SK-N-SH treated with all-trans-retinoic acid at 6 μM for 48 hours (cell line): ENCODE measurements around the gene ODAPH.
A peak's percentile ranks its signal among the peaks of the same experiment; 100 is the strongest.
"Not testable (repeated sequence)": the region's sequence is repeated elsewhere in the genome, so short reads cannot be mapped to it uniquely, and the experiment has no call there.

Source experiments
- ATAC-seq: fragments of 200-7000 bp; cut with Tn5 transposase; 3 replicates; pipeline ENCODE4 v1.9.1; 2020; ENCODE audit warnings: mild to moderate bottlenecking, moderate library complexity
- ARNTL ChIP-seq: fragments of 450-650 bp; formaldehyde crosslinking; IDR thresholded peaks from 2 replicates; pipeline ENCODE4 v1.5.0; 2020; ENCODE audit warnings: low read depth, mild to moderate bottlenecking, moderate library complexity, borderline replicate concordance
- BACH2 ChIP-seq: fragments of 250-450 bp; sonication (Bioruptor Pico); IDR thresholded peaks from 2 replicates; pipeline ENCODE4 v1.9.0; 2021; ENCODE audit warnings: mild to moderate bottlenecking, borderline replicate concordance
- CREB5 ChIP-seq: fragments of 250-450 bp; sonication (Bioruptor Pico); IDR thresholded peaks from 2 replicates; pipeline ENCODE4 v1.5.1; 2020; ENCODE audit warnings: low read depth, mild to moderate bottlenecking, moderate library complexity
- CSDC2 ChIP-seq: fragments of 250-450 bp; sonication (Bioruptor Pico); IDR thresholded peaks from 2 replicates; pipeline ENCODE4 v1.5.0; 2020; ENCODE audit warnings: mild to moderate bottlenecking, moderate library complexity
- ESRRG ChIP-seq: fragments of 250-450 bp; sonication (Bioruptor Pico); IDR thresholded peaks from 2 replicates; pipeline ENCODE4 v1.6.1; 2021; ENCODE audit warnings: mild to moderate bottlenecking
- GLIS3 ChIP-seq: fragments of 250-450 bp; sonication (Bioruptor Pico); IDR thresholded peaks from 2 replicates; pipeline ENCODE4 v1.5.0; 2020; ENCODE audit warnings: mild to moderate bottlenecking, moderate library complexity
- ISL1 ChIP-seq: fragments of 250-450 bp; sonication (Bioruptor Pico); IDR thresholded peaks from 2 replicates; pipeline ENCODE4 v2.1.2; 2022; ENCODE audit warnings: mild to moderate bottlenecking, moderate library complexity
- OSR1 ChIP-seq: fragments of 250-450 bp; sonication (Bioruptor Pico); IDR thresholded peaks from 2 replicates; pipeline ENCODE4 v1.8.0; 2022; ENCODE audit warnings: moderate library complexity, mild to moderate bottlenecking, inconsistent platforms
- PATZ1 ChIP-seq: fragments of 250-450 bp; sonication (Bioruptor Pico); IDR thresholded peaks from 2 replicates; pipeline ENCODE4 v1.8.0; 2020; ENCODE audit warnings: mild to moderate bottlenecking, moderate library complexity, borderline replicate concordance
- POU6F1 ChIP-seq: fragments of 250-450 bp; sonication (Bioruptor Pico); IDR thresholded peaks from 2 replicates; pipeline ENCODE4 v1.8.0; 2021; ENCODE audit warnings: low read depth, mild to moderate bottlenecking, moderate library complexity, borderline replicate concordance
- PPARA ChIP-seq: fragments of 250-450 bp; sonication (Bioruptor Pico); IDR thresholded peaks from 2 replicates; pipeline ENCODE4 v1.5.0; 2020; ENCODE audit warnings: mild to moderate bottlenecking, borderline replicate concordance
- RARB ChIP-seq: fragments of 250-450 bp; sonication (Bioruptor Pico); IDR thresholded peaks from 2 replicates; pipeline ENCODE4 v1.8.0; 2021; ENCODE audit warnings: mild to moderate bottlenecking, moderate library complexity
- TCF4 ChIP-seq: fragments of 250-450 bp; sonication (Bioruptor Pico); IDR thresholded peaks from 2 replicates; pipeline ENCODE4 v1.8.0; 2021; ENCODE audit warnings: mild to moderate bottlenecking, moderate library complexity, borderline replicate concordance
- TOX ChIP-seq: fragments of 250-450 bp; sonication (Bioruptor Pico); IDR thresholded peaks from 2 replicates; pipeline ENCODE4 v1.8.0; 2021; ENCODE audit warnings: mild to moderate bottlenecking, moderate library complexity, borderline replicate concordance
- ZC3H10 ChIP-seq: fragments of 250-450 bp; sonication (Bioruptor Pico); IDR thresholded peaks from 2 replicates; pipeline ENCODE4 v1.5.1; 2021; ENCODE audit warnings: mild to moderate bottlenecking, moderate library complexity
- ZFP30 ChIP-seq: fragments of 450-650 bp; formaldehyde crosslinking; IDR thresholded peaks from 2 replicates; pipeline ENCODE4 v1.5.0; 2022; ENCODE audit warnings: mild to moderate bottlenecking, moderate library complexity
- ZNF565 ChIP-seq: fragments of 450-650 bp; formaldehyde crosslinking; conservative IDR thresholded peaks from 2 replicates; pipeline ENCODE4 v1.5.0; 2020; ENCODE audit warnings: low read depth, mild to moderate bottlenecking, moderate library complexity
- ZNF70 ChIP-seq: fragments of 450-650 bp; formaldehyde crosslinking; IDR thresholded peaks from 2 replicates; pipeline ENCODE4 v1.5.0; 2020; ENCODE audit warnings: mild to moderate bottlenecking, moderate library complexity
- ZNF8 ChIP-seq: fragments of 450-650 bp; formaldehyde crosslinking; IDR thresholded peaks from 2 replicates; pipeline ENCODE4 v1.5.0; 2020; ENCODE audit warnings: mild to moderate bottlenecking, moderate library complexity
- TF ChIP-seq, protein P1 (sequence below): fragments of 250-450 bp; sonication (Bioruptor Pico); IDR thresholded peaks from 2 replicates; pipeline ENCODE4 v1.5.1; 2021; ENCODE audit warnings: mild to moderate bottlenecking, moderate library complexity
- TF ChIP-seq, protein P2 (sequence below): fragments of 250-450 bp; sonication (Bioruptor Pico); IDR thresholded peaks from 2 replicates; pipeline ENCODE4 v1.5.0; 2020; ENCODE audit warnings: mild to moderate bottlenecking, moderate library complexity

ODAPH gene, protein sequence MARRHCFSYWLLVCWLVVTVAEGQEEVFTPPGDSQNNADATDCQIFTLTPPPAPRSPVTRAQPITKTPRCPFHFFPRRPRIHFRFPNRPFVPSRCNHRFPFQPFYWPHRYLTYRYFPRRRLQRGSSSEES

DNA sequence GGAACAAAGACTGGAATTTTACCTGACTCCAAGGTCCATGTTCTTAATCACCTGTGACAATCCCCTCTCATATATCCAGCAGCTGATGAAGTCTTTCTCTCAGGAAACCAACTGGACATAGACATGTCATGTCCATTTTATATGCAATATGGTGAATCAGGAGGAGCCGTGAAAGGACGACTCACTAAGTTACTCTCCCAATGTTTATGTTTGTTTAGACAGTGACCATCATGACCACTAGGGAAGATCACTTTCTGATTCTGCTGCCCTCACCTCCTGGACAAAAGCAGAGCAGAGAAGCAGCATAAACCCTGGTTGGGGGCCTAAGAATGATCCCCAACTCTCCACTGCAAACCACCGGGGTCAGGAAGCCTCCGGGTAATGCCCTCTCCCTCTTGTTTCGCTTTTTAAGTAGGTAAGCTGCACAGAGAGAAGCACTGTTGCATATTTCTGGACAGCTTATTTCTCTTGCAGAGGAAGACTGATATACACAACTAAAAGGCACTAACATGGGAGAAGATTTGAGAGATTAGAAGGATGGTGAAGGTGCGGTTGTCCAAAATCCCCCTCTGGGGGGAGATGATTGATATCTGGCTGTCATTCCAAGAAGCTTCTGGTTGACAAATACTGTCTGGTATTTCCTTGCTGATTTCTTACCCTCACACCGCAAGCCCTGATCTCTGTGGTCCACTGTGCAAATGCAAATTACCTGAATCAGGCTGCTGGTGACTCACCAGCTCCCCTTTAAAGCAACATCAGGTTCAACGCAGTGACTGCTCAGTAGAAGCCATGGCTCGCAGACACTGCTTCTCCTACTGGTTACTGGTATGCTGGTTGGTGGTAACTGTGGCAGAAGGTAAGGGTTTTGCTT lies at the start of gene ODAPH:
TSS of gene ODAPH (plus strand) at position 773 of the 871 bp plus-strand sequence. CDS start at position 790, 17 bp downstream.
- TF ChIP-seq PPARA: no peak
- TF ChIP-seq PATZ1: no peak
- TF ChIP-seq ISL1 (CRISPR knock-in tag): no peak
- TF ChIP-seq CSDC2 (CRISPR knock-in tag): no peak
- TF ChIP-seq ARNTL (CRISPR knock-in tag): no peak
- no peak for TF ChIP-seq CREB5 (CRISPR knock-in tag)
- TF ChIP-seq ZC3H10 (CRISPR knock-in tag): no peak
- no peak for TF ChIP-seq ESRRG
- TF ChIP-seq RARB (CRISPR knock-in tag): no peak
- TF ChIP-seq, all 23 proteins: peak for 0
- ATAC-seq: peak; percentile 91

DNA sequence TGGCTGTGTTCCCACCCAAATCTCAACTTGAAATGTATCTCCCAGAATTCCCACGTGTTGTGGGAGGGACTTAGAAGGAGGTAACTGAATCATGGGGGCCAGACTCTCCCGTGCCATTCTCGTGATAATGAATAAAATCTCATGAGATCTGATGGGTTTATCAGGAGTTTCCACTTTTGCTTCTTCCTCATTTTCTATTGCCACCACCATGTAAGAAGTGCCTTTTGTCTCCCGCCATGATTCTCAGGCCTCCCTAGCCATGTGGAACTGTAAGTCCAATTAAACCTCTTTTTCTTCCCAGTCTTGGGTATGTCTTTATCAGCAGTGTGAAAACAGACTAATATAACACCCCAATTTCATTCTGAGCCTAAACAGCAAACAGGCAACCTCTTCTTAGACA lies 46.3 kb upstream of the ODAPH start:
- not testable (repeated sequence) for ATAC-seq

- no peak for ATAC-seq
- no peak for TF ChIP-seq ZNF70
- no peak for TF ChIP-seq OSR1 (CRISPR knock-in tag)
- TF ChIP-seq ISL1 (CRISPR knock-in tag): no peak
- no peak for TF ChIP-seq GLIS3
- TF ChIP-seq, protein P1, sequence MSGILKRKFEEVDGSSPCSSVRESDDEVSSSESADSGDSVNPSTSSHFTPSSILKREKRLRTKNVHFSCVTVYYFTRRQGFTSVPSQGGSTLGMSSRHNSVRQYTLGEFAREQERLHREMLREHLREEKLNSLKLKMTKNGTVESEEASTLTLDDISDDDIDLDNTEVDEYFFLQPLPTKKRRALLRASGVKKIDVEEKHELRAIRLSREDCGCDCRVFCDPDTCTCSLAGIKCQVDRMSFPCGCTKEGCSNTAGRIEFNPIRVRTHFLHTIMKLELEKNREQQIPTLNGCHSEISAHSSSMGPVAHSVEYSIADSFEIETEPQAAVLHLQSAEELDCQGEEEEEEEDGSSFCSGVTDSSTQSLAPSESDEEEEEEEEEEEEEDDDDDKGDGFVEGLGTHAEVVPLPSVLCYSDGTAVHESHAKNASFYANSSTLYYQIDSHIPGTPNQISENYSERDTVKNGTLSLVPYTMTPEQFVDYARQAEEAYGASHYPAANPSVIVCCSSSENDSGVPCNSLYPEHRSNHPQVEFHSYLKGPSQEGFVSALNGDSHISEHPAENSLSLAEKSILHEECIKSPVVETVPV (CRISPR knock-in tag): no peak
- no peak for TF ChIP-seq ARNTL (CRISPR knock-in tag)
- no peak for TF ChIP-seq BACH2
- TF ChIP-seq ZC3H10 (CRISPR knock-in tag): no peak
- no peak for TF ChIP-seq TCF4 (CRISPR knock-in tag)
- TF ChIP-seq, protein P2, sequence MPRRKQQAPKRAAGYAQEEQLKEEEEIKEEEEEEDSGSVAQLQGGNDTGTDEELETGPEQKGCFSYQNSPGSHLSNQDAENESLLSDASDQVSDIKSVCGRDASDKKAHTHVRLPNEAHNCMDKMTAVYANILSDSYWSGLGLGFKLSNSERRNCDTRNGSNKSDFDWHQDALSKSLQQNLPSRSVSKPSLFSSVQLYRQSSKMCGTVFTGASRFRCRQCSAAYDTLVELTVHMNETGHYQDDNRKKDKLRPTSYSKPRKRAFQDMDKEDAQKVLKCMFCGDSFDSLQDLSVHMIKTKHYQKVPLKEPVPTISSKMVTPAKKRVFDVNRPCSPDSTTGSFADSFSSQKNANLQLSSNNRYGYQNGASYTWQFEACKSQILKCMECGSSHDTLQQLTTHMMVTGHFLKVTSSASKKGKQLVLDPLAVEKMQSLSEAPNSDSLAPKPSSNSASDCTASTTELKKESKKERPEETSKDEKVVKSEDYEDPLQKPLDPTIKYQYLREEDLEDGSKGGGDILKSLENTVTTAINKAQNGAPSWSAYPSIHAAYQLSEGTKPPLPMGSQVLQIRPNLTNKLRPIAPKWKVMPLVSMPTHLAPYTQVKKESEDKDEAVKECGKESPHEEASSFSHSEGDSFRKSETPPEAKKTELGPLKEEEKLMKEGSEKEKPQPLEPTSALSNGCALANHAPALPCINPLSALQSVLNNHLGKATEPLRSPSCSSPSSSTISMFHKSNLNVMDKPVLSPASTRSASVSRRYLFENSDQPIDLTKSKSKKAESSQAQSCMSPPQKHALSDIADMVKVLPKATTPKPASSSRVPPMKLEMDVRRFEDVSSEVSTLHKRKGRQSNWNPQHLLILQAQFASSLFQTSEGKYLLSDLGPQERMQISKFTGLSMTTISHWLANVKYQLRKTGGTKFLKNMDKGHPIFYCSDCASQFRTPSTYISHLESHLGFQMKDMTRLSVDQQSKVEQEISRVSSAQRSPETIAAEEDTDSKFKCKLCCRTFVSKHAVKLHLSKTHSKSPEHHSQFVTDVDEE (CRISPR knock-in tag): no peak
- TF ChIP-seq PPARA: no peak
- no peak for TF ChIP-seq POU6F1 (CRISPR knock-in tag)
- TF ChIP-seq ZNF565 (CRISPR knock-in tag): no peak
- no peak for TF ChIP-seq TOX
- no peak for TF ChIP-seq ESRRG
- no peak for TF ChIP-seq ZNF8 (CRISPR knock-in tag)
- no peak for TF ChIP-seq CREB5 (CRISPR knock-in tag)
- TF ChIP-seq ZFP30 (CRISPR knock-in tag): no peak
Observed at GRCh38 chr4:75511841-75512240, 44.0 kb upstream of the ODAPH start.
